ENCODE measurements around the gene PACS2. TPM values are rescaled to one million over a fixed set of nuclear protein-coding genes. Genes with fewer than 3 reads are reported as not detected.
"Not testable (repeated sequence)": the region's sequence is repeated elsewhere in the genome, so short reads cannot be mapped to it uniquely, and the experiment has no call there.

The PACS2 gene
- total RNA-seq, 1 donor from 2014 or later = 48.0 TPM

DNA sequence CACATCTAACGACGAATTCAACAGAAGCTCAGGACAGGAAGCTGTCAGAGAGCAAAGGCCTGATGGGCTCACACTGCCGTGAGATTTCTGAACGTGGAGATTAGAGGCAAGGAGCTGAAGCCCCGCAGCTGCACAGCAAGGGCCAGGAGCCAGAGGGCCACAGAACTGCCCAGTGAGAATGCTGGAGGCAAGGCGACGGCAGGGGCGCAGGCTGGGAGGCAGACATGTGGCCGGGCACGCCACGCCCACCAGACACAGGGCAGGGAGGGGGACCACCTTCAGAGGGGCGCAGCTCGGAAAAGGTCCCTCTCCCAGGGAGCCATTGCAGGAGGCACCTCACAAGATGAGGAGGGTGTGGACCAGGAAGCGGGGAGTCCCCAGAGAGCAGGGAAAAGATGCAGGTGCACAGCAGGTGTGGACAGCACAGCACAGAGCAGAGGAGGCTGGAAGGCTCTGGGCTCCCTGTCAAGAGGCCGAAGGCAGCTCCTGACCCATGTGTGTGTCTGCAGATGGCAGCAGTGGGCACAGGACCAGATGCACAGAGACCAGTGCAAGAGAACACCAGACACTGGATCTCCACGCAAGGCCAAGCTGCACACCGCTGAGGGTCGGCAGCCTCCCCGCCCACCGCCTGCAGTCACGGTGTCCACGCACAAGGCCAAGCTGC, 43.2 kb upstream of the PACS2 start:
- Mint-ChIP-seq H3K27me3 (no peaks in the 10 kb centered on the region), H3K36me3 (ENCODE audit: low read depth) (peaks cover 15% of the 10 kb centered on the region), H3K9me3 (no peaks in the 10 kb centered on the region), H3K4me1 (peaks cover 7% of the 10 kb centered on the region), H3K4me3 (no peak overlapping the region), H3K27ac (no peak overlapping the region)
- ATAC-seq (ENCODE audit: low read depth) (no peak), DNase-seq (no peak)
- intact Hi-C loops (cut with micrococcal nuclease) = no loop called here
- TF ChIP-seq, protein P1, sequence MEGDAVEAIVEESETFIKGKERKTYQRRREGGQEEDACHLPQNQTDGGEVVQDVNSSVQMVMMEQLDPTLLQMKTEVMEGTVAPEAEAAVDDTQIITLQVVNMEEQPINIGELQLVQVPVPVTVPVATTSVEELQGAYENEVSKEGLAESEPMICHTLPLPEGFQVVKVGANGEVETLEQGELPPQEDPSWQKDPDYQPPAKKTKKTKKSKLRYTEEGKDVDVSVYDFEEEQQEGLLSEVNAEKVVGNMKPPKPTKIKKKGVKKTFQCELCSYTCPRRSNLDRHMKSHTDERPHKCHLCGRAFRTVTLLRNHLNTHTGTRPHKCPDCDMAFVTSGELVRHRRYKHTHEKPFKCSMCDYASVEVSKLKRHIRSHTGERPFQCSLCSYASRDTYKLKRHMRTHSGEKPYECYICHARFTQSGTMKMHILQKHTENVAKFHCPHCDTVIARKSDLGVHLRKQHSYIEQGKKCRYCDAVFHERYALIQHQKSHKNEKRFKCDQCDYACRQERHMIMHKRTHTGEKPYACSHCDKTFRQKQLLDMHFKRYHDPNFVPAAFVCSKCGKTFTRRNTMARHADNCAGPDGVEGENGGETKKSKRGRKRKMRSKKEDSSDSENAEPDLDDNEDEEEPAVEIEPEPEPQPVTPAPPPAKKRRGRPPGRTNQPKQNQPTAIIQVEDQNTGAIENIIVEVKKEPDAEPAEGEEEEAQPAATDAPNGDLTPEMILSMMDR (IDR thresholded peaks at IDR 0.05) = no peak
- POLR2A ChIA-PET = no interaction called here
- CTCF ChIA-PET = interaction anchor here (0.6 kb wide), 1 partner anchor 11 kb away, joined by 3 read pairs; no protein-coding TSS in a partner anchor

DNA sequence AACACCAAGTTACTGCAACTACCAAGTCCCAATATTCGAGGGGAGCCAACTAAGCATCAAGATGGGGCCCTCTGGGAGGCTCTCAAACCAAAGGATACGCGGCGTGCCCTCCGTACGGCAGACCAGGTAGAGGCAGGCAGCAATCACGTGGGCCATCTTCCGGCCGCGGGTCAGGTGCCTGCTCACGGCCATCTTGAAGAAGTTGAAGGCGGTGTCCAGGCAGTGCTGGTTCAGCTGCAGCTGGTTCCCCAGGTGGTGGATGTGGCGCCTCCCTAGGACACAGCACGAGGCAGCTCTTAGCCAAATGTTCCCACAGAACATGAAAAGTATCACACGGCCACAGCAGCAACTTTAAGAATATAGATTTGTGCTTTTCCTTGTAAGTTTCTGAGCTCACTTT, 41.9 kb upstream of the PACS2 start:
- intact Hi-C loops (cut with micrococcal nuclease) = no loop called here
- ATAC-seq (ENCODE audit: low read depth) = no peak
- Mint-ChIP-seq H3K4me3 (no peak overlapping the region), H3K9me3 (no peaks in the 10 kb centered on the region), H3K36me3 (ENCODE audit: low read depth) (peaks cover 9% of the 10 kb centered on the region), H3K4me1 (peaks cover 7% of the 10 kb centered on the region), H3K27ac (no peak overlapping the region), H3K27me3 (no peaks in the 10 kb centered on the region)
- ChIA-PET POLR2A (no interaction called here), CTCF (no interaction called here)
- TF ChIP-seq, protein P1 (IDR thresholded peaks at IDR 0.05) = no peak
- DNase-seq = no peak

DNA sequence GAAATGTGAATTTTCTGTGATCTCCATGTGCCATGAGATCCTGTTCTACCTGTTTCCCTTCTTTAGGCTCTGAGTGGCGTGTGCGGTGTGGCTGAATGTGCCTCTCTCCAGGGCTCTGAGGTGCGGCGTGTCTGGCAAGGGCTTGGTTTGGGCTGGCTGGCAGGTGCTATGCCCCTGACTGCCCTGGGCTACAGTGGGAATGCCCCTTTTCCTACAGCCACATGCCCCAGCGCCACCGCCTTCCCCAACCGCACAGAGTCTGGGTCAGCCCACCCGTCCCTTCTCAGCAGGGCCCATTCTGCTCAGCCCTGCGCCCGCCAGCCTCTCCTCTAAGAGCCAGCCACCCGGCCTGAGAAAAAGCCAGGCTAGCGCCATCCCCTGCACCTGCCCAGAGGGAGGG, 41.5 kb upstream of the PACS2 start:
- DNase-seq = no peak
- H3K27ac Mint-ChIP-seq = no peak overlapping the region
- H3K9me3 Mint-ChIP-seq = no peaks in the 10 kb centered on the region
- ChIA-PET CTCF (no interaction called here), POLR2A (no interaction called here)
- intact Hi-C loops (cut with micrococcal nuclease) = no loop called here
- TF ChIP-seq, protein P1 (IDR thresholded peaks at IDR 0.05) = no peak
- H3K4me3 Mint-ChIP-seq = no peak overlapping the region
- no peaks in the 10 kb centered on the region for H3K27me3 Mint-ChIP-seq
- H3K36me3 Mint-ChIP-seq (ENCODE audit: low read depth) = peaks cover 8% of the 10 kb centered on the region
- peaks cover 7% of the 10 kb centered on the region for H3K4me1 Mint-ChIP-seq
- ATAC-seq (ENCODE audit: low read depth) = no peak

DNA sequence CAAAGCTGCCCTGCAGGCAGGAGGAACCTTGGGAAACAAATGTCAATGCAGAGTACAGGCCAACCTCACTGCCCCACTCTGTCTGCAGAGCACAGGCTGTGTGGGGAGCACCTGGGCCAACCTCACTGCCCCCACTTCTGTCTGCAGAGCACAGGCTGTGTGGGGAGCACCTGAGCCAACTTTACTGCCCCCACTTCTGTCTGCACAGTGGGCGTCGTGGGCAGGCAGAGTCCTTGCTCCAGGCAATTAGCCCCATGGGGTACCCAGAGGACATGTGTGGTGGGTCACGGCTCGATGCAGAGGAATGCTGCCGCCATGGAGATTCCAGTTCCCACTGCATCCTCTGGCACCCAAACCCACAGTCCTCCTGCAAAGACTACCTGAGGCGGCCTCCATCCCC, 39.9 kb upstream of the PACS2 start:
- Mint-ChIP-seq H3K4me1 (no peaks in the 10 kb centered on the region), H3K27me3 (no peaks in the 10 kb centered on the region), H3K36me3 (ENCODE audit: low read depth) (peaks cover 3% of the 10 kb centered on the region), H3K27ac (no peak overlapping the region), H3K9me3 (no peaks in the 10 kb centered on the region), H3K4me3 (no peak overlapping the region)
- ChIA-PET CTCF (no interaction called here), POLR2A (no interaction called here)
- no peak for DNase-seq
- TF ChIP-seq, protein P1 (IDR thresholded peaks at IDR 0.05) = no peak
- ATAC-seq (ENCODE audit: low read depth) = no peak
- intact Hi-C loops (cut with micrococcal nuclease) = no loop called here

DNA sequence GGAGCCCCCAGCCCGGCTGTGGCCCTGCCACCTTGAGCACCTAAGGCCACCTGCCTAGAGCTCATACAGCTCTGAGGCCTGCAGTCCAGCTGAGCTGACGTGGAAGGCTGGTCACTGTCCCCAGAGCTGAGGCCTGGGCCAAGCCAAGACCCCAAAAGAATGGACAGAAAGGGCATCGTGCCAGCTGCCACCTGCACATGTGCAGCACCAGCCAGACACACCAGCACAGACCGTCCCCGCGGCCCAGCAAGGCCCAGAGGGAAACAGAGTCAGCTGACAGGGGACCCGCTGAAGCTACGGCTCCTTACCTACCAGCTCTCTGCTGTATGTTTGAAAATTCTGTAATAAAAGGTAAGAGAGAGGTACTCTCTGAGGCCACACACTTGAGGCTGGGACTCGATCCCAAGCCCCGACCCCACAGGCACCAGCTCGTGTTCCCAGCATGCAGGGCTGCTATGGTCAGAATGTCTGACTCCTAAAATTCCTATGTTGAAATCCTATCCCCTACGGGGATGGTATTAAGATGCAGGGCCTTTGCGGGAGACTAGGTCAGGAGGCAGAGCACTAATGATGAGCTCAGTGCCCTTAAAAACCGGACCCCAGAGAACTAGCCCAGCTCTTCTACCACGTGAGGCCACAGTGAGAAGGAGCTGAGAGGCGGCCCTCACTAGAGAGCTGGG, 39.1 kb upstream of the PACS2 start:
- CTCF ChIA-PET = no interaction called here
- H3K9me3 Mint-ChIP-seq = no peaks in the 10 kb centered on the region
- H3K36me3 Mint-ChIP-seq (ENCODE audit: low read depth) = peaks cover 3% of the 10 kb centered on the region

DNA sequence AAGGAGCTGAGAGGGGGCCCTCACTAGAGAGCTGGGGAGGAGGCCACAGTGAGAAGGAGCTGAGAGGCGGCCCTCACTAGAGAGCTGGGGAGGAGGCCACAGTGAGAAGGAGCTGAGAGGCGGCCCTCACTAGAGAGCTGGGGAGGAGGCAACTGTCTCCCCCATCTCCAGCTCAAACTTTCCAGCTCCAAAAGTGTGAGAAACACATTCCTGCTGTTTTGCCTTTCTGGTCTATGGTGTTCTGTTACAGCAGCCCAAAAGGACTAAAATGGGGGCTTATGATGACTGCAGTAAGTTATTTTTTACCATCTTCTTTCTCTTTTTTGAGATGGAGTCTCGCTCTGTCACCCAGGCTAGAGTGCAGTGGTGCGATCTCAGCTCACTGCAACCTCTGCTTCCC, 37.1 kb upstream of the PACS2 start:
- H3K27ac Mint-ChIP-seq; intact Hi-C loops (cut with micrococcal nuclease); H3K4me3 Mint-ChIP-seq; POLR2A ChIA-PET; CTCF ChIA-PET; H3K9me3 Mint-ChIP-seq; H3K27me3 Mint-ChIP-seq; ATAC-seq (ENCODE audit: low read depth); DNase-seq; H3K36me3 Mint-ChIP-seq (ENCODE audit: low read depth); H3K4me1 Mint-ChIP-seq: not testable (repeated sequence)

More for the DNA sequence above, 39.1 kb upstream of the PACS2 start:
- intact Hi-C loops (cut with micrococcal nuclease) = no loop called here
- TF ChIP-seq, protein P1 (IDR thresholded peaks at IDR 0.05) = no peak
- Mint-ChIP-seq H3K27me3 (no peaks in the 10 kb centered on the region), H3K4me1 (no peaks in the 10 kb centered on the region), H3K27ac (no peak overlapping the region), H3K4me3 (no peak overlapping the region)
- no peak for ATAC-seq (ENCODE audit: low read depth)
- DNase-seq = no peak
- POLR2A ChIA-PET = no interaction called here

All from activated B cell treated with CpG ODN at 0.5 μM for 24 hours (primary cell).